ENCODE results near the gene KRT80. TPM values are rescaled to one million over a fixed set of nuclear protein-coding genes. Genes with fewer than 3 reads are reported as not detected.

Gene KRT80
- total RNA-seq, 1 experiment from 2014 or later, result 8.8 TPM

DNA sequence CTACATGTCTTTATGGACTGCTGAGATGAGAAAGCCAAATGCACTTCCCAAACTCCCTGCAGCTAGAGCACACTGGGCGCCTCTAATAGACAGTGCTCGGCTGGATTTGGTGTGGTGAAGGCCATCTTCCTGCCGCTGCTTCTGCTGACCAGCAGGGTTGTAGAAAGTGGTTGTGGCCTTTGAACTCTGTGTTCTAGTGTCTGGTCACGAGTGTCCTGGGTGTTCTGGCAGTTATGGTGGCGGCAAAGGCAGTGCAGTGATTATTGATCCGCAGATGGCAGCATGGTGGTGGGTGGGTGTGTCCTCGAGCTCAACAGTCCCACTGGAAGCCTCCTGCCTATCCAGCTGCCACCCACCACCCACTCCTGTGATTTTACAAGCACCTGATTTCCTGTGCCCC lies 68.9 kb downstream of the KRT80 start:
- H2AFZ ChIP-seq (ENCODE audit: low read depth, low read length, poor library complexity, severe bottlenecking), result no peak overlapping the region
- ChIA-PET RAD21 (ENCODE audit: low non-redundant PET in 1 of 2, low total read pairs in 2 of 2, uncharacterized antibody in 2 of 2, unreplicated experiment in 2 of 2) (no interaction called here), POLR2A (no interaction called here), CTCF (interaction anchor here (0.6 to 3.8 kb wide), 7 partner anchors 90 to 748 kb away, joined by 3 to 74 read pairs (median 3); no protein-coding TSS in a partner anchor)
- no peak overlapping the region for H3K4me2 ChIP-seq (ENCODE audit: low read length)
- TF ChIP-seq, protein P1, sequence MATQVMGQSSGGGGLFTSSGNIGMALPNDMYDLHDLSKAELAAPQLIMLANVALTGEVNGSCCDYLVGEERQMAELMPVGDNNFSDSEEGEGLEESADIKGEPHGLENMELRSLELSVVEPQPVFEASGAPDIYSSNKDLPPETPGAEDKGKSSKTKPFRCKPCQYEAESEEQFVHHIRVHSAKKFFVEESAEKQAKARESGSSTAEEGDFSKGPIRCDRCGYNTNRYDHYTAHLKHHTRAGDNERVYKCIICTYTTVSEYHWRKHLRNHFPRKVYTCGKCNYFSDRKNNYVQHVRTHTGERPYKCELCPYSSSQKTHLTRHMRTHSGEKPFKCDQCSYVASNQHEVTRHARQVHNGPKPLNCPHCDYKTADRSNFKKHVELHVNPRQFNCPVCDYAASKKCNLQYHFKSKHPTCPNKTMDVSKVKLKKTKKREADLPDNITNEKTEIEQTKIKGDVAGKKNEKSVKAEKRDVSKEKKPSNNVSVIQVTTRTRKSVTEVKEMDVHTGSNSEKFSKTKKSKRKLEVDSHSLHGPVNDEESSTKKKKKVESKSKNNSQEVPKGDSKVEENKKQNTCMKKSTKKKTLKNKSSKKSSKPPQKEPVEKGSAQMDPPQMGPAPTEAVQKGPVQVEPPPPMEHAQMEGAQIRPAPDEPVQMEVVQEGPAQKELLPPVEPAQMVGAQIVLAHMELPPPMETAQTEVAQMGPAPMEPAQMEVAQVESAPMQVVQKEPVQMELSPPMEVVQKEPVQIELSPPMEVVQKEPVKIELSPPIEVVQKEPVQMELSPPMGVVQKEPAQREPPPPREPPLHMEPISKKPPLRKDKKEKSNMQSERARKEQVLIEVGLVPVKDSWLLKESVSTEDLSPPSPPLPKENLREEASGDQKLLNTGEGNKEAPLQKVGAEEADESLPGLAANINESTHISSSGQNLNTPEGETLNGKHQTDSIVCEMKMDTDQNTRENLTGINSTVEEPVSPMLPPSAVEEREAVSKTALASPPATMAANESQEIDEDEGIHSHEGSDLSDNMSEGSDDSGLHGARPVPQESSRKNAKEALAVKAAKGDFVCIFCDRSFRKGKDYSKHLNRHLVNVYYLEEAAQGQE (IDR thresholded peaks at IDR 0.05; ENCODE audit: low read depth), result no peak
- TF ChIP-seq EGR1 (IDR thresholded peaks at IDR 0.05; ENCODE audit: low read depth) (no peak), SP1 (IDR thresholded peaks at IDR 0.05; ENCODE audit: low read depth) (no peak), EZH2phosphoT487 (IDR thresholded peaks at IDR 0.05; ENCODE audit: borderline replicate concordance) (no peak)
- TF ChIP-seq, protein P2, sequence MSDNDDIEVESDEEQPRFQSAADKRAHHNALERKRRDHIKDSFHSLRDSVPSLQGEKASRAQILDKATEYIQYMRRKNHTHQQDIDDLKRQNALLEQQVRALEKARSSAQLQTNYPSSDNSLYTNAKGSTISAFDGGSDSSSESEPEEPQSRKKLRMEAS (IDR thresholded peaks at IDR 0.05), result no peak
- no peak for DNase-seq (ENCODE audit: low read depth, low spot score)
- H3K4me3 ChIP-seq (replicated peaks in 1 of 2; ENCODE audit: low read depth in 1 of 2, low read length in 2 of 2), result no peak overlapping the region
- BruUV-seq (replicated peaks), result no TSS peak
- no peaks in the 10 kb centered on the region for H3K79me2 ChIP-seq (ENCODE audit: insufficient read depth, low read length)
- H3K9me3 ChIP-seq (ENCODE audit: control insufficient read depth in 1 of 2, insufficient read depth in 1 of 2, low read depth in 1 of 2, low read length in 2 of 2), result no peaks in the 10 kb centered on the region
- no peaks in the 10 kb centered on the region for H4K20me1 ChIP-seq (ENCODE audit: insufficient read depth)
- no peaks in the 10 kb centered on the region for H3K27me3 ChIP-seq (ENCODE audit: insufficient read depth, low read length)
- no peak overlapping the region for H3K9ac ChIP-seq (ENCODE audit: low read length)
- no peak overlapping the region for H3K27ac ChIP-seq (ENCODE audit: low read depth, low read length)
- H3K36me3 ChIP-seq (ENCODE audit: control insufficient read depth in 1 of 2, insufficient read depth in 2 of 2, low read length in 2 of 2), result no peaks in the 10 kb centered on the region
- intact Hi-C loops (cut with micrococcal nuclease), result no loop called here
- no peaks in the 10 kb centered on the region for H3K9me2 ChIP-seq (ENCODE audit: insufficient read depth)
- no peak for ATAC-seq
- H3K4me1 ChIP-seq (ENCODE audit: control insufficient read depth in 1 of 2, insufficient read depth in 2 of 2, low read length in 2 of 2), result peaks cover 0 to 17% of the 10 kb centered on the region in 2 experiments; a peak in 2 of 4 replicates

DNA sequence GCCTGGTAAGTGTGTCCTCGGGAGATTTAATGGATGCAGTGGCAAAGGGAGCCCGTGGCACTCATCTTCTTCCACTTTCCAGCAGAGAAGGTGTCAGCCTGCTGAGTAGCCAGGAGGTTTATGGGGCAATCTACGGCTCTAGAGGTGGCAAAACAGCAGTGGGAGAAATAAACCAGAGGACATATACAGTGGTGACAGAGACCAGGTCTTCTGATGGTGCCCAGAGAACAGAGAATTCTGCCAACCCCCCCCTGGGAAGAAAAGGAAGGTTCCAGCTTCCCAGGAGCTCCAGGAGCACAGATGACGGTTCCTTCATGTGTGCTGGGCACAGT lies 69.3 kb downstream of the KRT80 start:
- POLR2A ChIA-PET, result no interaction called here
- Histone ChIP-seq H4K20me1 (ENCODE audit: insufficient read depth) (no peaks in the 10 kb centered on the region), H3K27me3 (ENCODE audit: insufficient read depth, low read length) (no peaks in the 10 kb centered on the region), H2AFZ (ENCODE audit: low read depth, low read length, poor library complexity, severe bottlenecking) (no peak overlapping the region), H3K9me2 (ENCODE audit: insufficient read depth) (no peaks in the 10 kb centered on the region), H3K4me2 (ENCODE audit: low read length) (no peak overlapping the region), H3K9ac (ENCODE audit: low read length) (no peak overlapping the region), H3K79me2 (ENCODE audit: insufficient read depth, low read length) (no peaks in the 10 kb centered on the region), H3K9me3 (ENCODE audit: control insufficient read depth in 1 of 2, insufficient read depth in 1 of 2, low read depth in 1 of 2, low read length in 2 of 2) (no peaks in the 10 kb centered on the region), H3K4me3 (replicated peaks in 1 of 2; ENCODE audit: low read depth in 1 of 2, low read length in 2 of 2) (no peak overlapping the region), H3K27ac (ENCODE audit: low read depth, low read length) (no peak overlapping the region), H3K4me1 (ENCODE audit: control insufficient read depth in 1 of 2, insufficient read depth in 2 of 2, low read length in 2 of 2) (peaks cover 0 to 17% of the 10 kb centered on the region in 2 experiments; a peak in 2 of 4 replicates), H3K36me3 (ENCODE audit: control insufficient read depth in 1 of 2, insufficient read depth in 2 of 2, low read length in 2 of 2) (no peaks in the 10 kb centered on the region)
- TF ChIP-seq ELF1 (IDR thresholded peaks at IDR 0.05; ENCODE audit: borderline replicate concordance, low read depth), result no peak
- TF ChIP-seq POLR2A (IDR thresholded peaks at IDR 0.05; ENCODE audit: borderline replicate concordance, extremely low read depth, insufficient read depth, insufficient read length), result no peak
- no peak for TF ChIP-seq JUND (IDR thresholded peaks at IDR 0.05)
- TF ChIP-seq, protein P1 (IDR thresholded peaks at IDR 0.05; ENCODE audit: low read depth), result no peak
- TF ChIP-seq ZFX (IDR thresholded peaks at IDR 0.05), result no peak
- no peak for TF ChIP-seq RAD21 (IDR thresholded peaks at IDR 0.05; ENCODE audit: low read depth)
- BruUV-seq (replicated peaks), result no TSS peak
- CTCF ChIA-PET, result interaction anchor here (0.6 to 3.8 kb wide), 6 partner anchors 97 to 743 kb away, joined by 3 to 74 read pairs (median 4); no protein-coding TSS in a partner anchor
- RAD21 ChIA-PET (ENCODE audit: low non-redundant PET in 1 of 2, low total read pairs in 2 of 2, uncharacterized antibody in 2 of 2, unreplicated experiment in 2 of 2), result no interaction called here
- intact Hi-C loops (cut with micrococcal nuclease), result no loop called here
- DNase-seq (ENCODE audit: low read depth, low spot score) (no peak), ATAC-seq (no peak)
